Tibial nerve (tissue), 3 donors: ENCODE measurements around the gene FANK1.

Source experiments
- CTCF ChIP-seq, 5 experiments: fragments of 200-600 bp in 3 of 5; fragments of 450-650 bp in 2 of 5; sonication (generic) in 3 of 5; IDR thresholded peaks; one replicate each; pipeline ENCODE4 v1.5.1; 2016 to 2019; ENCODE audit warnings: antibody characterized with exemption in 5 of 5, mild to moderate bottlenecking in 3 of 5, moderate library complexity in 2 of 5
- POLR2A ChIP-seq, 2 donors: fragments of 450-650 bp; IDR thresholded peaks; one replicate each; pipeline ENCODE4 v1.6.1; 2017; ENCODE audit warnings: antibody characterized with exemption in 2 of 2, mild to moderate bottlenecking in 2 of 2, moderate library complexity in 2 of 2

- no peak for TF ChIP-seq CTCF (IDR thresholded peaks at IDR 0.05)
- TF ChIP-seq POLR2A (IDR thresholded peaks at IDR 0.05) = peak in 1 of 2 donors; percentile 19
Observed at GRCh38 chr10:126041804-126042231, 145.5 kb downstream of the FANK1 start.
